Measurements from ENCODE around the gene SAMD9L. TPM values are rescaled to one million over a fixed set of nuclear protein-coding genes. Genes with fewer than 3 reads are reported as not detected.

Gene SAMD9L
- total and polyA plus RNA-seq, 2 experiments from 2014 or later = not detected

DNA sequence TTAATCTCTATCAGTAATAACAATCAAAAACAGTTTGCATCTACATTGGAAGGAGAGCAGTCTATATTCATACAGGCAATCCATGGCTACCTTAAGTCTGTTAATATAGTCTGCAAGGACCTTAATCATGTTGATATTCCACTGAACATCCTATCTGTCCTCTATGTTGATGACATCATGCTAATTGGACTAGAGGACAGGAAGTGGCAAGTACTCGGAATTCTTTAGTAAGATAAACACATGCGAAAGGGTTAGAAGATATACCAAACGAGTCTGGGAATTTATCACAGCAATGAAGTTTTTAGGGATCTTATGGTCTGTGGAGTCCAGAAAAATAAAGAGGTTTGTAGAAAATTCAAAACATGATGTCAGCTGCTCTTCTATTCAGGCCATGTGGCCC lies 11.3 kb upstream of the SAMD9L start:
- Mint-ChIP-seq H3K27me3 (ENCODE audit: insufficient read depth, low read depth, poor library complexity) (peaks cover 2% of the 10 kb centered on the region), H3K27ac (no peak overlapping the region), H3K9me3 (peaks cover 4% of the 10 kb centered on the region; the same call in 1 of the 3 replicates), H3K4me1 (no peaks in the 10 kb centered on the region), H3K36me3 (ENCODE audit: low read depth) (no peaks in the 10 kb centered on the region), H3K4me3 (no peak overlapping the region)
- no peak overlapping the region for H3K27ac ChIP-seq (ENCODE audit: low read depth)
- H3K4me2 ChIP-seq = no peak overlapping the region
- no peak overlapping the region for H2AFZ ChIP-seq
- no peak for TF ChIP-seq POLR2AphosphoS5 (IDR thresholded peaks at IDR 0.05; ENCODE audit: low read depth)
- TF ChIP-seq EZH2phosphoT487 (IDR thresholded peaks at IDR 0.05; ENCODE audit: unreplicated experiment) = no peak
- TF ChIP-seq ZNF114 (CRISPR knock-in tag; IDR thresholded peaks at IDR 0.05) = no peak
- no peak for TF ChIP-seq JUNB (IDR thresholded peaks at IDR 0.05; ENCODE audit: unreplicated experiment)
- no peak for TF ChIP-seq STAT1 (IDR thresholded peaks at IDR 0.05; ENCODE audit: unreplicated experiment)
- TF ChIP-seq CREB1 (CRISPR knock-in tag; IDR thresholded peaks at IDR 0.05; ENCODE audit: low read depth) = no peak
- TF ChIP-seq NANOG (IDR thresholded peaks at IDR 0.05; ENCODE audit: borderline replicate concordance) = no peak
- TF ChIP-seq, protein P1, sequence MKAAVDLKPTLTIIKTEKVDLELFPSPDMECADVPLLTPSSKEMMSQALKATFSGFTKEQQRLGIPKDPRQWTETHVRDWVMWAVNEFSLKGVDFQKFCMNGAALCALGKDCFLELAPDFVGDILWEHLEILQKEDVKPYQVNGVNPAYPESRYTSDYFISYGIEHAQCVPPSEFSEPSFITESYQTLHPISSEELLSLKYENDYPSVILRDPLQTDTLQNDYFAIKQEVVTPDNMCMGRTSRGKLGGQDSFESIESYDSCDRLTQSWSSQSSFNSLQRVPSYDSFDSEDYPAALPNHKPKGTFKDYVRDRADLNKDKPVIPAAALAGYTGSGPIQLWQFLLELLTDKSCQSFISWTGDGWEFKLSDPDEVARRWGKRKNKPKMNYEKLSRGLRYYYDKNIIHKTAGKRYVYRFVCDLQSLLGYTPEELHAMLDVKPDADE (IDR thresholded peaks at IDR 0.05) = no peak
- TF ChIP-seq, protein P2, sequence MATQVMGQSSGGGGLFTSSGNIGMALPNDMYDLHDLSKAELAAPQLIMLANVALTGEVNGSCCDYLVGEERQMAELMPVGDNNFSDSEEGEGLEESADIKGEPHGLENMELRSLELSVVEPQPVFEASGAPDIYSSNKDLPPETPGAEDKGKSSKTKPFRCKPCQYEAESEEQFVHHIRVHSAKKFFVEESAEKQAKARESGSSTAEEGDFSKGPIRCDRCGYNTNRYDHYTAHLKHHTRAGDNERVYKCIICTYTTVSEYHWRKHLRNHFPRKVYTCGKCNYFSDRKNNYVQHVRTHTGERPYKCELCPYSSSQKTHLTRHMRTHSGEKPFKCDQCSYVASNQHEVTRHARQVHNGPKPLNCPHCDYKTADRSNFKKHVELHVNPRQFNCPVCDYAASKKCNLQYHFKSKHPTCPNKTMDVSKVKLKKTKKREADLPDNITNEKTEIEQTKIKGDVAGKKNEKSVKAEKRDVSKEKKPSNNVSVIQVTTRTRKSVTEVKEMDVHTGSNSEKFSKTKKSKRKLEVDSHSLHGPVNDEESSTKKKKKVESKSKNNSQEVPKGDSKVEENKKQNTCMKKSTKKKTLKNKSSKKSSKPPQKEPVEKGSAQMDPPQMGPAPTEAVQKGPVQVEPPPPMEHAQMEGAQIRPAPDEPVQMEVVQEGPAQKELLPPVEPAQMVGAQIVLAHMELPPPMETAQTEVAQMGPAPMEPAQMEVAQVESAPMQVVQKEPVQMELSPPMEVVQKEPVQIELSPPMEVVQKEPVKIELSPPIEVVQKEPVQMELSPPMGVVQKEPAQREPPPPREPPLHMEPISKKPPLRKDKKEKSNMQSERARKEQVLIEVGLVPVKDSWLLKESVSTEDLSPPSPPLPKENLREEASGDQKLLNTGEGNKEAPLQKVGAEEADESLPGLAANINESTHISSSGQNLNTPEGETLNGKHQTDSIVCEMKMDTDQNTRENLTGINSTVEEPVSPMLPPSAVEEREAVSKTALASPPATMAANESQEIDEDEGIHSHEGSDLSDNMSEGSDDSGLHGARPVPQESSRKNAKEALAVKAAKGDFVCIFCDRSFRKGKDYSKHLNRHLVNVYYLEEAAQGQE (IDR thresholded peaks at IDR 0.05; ENCODE audit: unreplicated experiment) = no peak
- TF ChIP-seq, protein P3, sequence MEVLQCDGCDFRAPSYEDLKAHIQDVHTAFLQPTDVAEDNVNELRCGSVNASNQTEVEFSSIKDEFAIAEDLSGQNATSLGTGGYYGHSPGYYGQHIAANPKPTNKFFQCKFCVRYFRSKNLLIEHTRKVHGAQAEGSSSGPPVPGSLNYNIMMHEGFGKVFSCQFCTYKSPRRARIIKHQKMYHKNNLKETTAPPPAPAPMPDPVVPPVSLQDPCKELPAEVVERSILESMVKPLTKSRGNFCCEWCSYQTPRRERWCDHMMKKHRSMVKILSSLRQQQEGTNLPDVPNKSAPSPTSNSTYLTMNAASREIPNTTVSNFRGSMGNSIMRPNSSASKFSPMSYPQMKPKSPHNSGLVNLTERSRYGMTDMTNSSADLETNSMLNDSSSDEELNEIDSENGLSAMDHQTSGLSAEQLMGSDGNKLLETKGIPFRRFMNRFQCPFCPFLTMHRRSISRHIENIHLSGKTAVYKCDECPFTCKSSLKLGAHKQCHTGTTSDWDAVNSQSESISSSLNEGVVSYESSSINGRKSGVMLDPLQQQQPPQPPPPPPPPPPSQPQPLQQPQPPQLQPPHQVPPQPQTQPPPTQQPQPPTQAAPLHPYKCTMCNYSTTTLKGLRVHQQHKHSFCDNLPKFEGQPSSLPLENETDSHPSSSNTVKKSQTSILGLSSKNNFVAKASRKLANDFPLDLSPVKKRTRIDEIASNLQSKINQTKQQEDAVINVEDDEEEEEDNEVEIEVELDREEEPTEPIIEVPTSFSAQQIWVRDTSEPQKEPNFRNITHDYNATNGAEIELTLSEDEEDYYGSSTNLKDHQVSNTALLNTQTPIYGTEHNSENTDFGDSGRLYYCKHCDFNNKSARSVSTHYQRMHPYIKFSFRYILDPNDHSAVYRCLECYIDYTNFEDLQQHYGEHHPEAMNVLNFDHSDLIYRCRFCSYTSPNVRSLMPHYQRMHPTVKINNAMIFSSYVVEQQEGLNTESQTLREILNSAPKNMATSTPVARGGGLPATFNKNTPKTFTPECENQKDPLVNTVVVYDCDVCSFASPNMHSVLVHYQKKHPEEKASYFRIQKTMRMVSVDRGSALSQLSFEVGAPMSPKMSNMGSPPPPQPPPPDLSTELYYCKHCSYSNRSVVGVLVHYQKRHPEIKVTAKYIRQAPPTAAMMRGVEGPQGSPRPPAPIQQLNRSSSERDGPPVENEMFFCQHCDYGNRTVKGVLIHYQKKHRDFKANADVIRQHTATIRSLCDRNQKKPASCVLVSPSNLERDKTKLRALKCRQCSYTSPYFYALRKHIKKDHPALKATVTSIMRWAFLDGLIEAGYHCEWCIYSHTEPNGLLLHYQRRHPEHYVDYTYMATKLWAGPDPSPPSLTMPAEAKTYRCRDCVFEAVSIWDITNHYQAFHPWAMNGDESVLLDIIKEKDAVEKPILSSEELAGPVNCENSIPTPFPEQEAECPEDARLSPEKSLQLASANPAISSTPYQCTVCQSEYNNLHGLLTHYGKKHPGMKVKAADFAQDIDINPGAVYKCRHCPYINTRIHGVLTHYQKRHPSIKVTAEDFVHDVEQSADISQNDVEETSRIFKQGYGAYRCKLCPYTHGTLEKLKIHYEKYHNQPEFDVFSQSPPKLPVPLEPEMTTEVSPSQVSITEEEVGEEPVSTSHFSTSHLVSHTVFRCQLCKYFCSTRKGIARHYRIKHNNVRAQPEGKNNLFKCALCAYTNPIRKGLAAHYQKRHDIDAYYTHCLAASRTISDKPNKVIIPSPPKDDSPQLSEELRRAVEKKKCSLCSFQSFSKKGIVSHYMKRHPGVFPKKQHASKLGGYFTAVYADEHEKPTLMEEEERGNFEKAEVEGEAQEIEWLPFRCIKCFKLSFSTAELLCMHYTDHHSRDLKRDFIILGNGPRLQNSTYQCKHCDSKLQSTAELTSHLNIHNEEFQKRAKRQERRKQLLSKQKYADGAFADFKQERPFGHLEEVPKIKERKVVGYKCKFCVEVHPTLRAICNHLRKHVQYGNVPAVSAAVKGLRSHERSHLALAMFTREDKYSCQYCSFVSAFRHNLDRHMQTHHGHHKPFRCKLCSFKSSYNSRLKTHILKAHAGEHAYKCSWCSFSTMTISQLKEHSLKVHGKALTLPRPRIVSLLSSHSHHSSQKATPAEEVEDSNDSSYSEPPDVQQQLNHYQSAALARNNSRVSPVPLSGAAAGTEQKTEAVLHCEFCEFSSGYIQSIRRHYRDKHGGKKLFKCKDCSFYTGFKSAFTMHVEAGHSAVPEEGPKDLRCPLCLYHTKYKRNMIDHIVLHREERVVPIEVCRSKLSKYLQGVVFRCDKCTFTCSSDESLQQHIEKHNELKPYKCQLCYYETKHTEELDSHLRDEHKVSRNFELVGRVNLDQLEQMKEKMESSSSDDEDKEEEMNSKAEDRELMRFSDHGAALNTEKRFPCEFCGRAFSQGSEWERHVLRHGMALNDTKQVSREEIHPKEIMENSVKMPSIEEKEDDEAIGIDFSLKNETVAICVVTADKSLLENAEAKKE (CRISPR knock-in tag; IDR thresholded peaks at IDR 0.05) = no peak
- TF ChIP-seq ZNF331 (CRISPR knock-in tag; IDR thresholded peaks at IDR 0.05; ENCODE audit: low read depth) = no peak
- no peak for TF ChIP-seq EZH2 (IDR thresholded peaks at IDR 0.05; ENCODE audit: low read depth, unreplicated experiment)
- TF ChIP-seq, protein P4, sequence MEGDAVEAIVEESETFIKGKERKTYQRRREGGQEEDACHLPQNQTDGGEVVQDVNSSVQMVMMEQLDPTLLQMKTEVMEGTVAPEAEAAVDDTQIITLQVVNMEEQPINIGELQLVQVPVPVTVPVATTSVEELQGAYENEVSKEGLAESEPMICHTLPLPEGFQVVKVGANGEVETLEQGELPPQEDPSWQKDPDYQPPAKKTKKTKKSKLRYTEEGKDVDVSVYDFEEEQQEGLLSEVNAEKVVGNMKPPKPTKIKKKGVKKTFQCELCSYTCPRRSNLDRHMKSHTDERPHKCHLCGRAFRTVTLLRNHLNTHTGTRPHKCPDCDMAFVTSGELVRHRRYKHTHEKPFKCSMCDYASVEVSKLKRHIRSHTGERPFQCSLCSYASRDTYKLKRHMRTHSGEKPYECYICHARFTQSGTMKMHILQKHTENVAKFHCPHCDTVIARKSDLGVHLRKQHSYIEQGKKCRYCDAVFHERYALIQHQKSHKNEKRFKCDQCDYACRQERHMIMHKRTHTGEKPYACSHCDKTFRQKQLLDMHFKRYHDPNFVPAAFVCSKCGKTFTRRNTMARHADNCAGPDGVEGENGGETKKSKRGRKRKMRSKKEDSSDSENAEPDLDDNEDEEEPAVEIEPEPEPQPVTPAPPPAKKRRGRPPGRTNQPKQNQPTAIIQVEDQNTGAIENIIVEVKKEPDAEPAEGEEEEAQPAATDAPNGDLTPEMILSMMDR (conservative IDR thresholded peaks at IDR 0.05; ENCODE audit: low read depth in 2 of 2) = no peak
- H3K79me2 ChIP-seq (replicated peaks; ENCODE audit: insufficient read depth) = no peaks in the 10 kb centered on the region
- no peak for ATAC-seq
- no peak for DNase-seq (ENCODE audit: low spot score)
- no peaks in the 10 kb centered on the region for H4K20me1 ChIP-seq (replicated peaks; ENCODE audit: insufficient read depth)
- H3F3A ChIP-seq (replicated peaks; ENCODE audit: low read depth) = no peaks in the 10 kb centered on the region
- H3K9me2 ChIP-seq (ENCODE audit: insufficient read depth) = no peaks in the 10 kb centered on the region
- H3K27me3 ChIP-seq (ENCODE audit: insufficient read depth) = no peaks in the 10 kb centered on the region
- H3K36me3 ChIP-seq (ENCODE audit: insufficient read depth) = no peaks in the 10 kb centered on the region
- H3K4me3 ChIP-seq = no peak overlapping the region
- no peaks in the 10 kb centered on the region for H3K4me1 ChIP-seq (ENCODE audit: insufficient read depth)

Data from GM23338 (cell line).